GM18951 (cell line): ENCODE measurements around the gene CDC16.

Source experiments
- POLR2A ChIP-seq: IDR thresholded peaks from 4 replicates; pipeline ENCODE4 v1.6.1; 2011; ENCODE audit warnings: mild to moderate bottlenecking; ENCODE audit not compliant: insufficient read length, insufficient read depth; ENCODE audit errors: extremely low read depth
- in situ Hi-C: fragments of 300-500 bp; cut with MboI; formaldehyde crosslinking; loops from one replicate; pipeline ENCODE4 v1.12.0; 2022; ENCODE audit warnings: low sequenced_read_pairs, mixed read lengths, inconsistent platforms; ENCODE audit not compliant: unreplicated experiment

Gene CDC16

DNA sequence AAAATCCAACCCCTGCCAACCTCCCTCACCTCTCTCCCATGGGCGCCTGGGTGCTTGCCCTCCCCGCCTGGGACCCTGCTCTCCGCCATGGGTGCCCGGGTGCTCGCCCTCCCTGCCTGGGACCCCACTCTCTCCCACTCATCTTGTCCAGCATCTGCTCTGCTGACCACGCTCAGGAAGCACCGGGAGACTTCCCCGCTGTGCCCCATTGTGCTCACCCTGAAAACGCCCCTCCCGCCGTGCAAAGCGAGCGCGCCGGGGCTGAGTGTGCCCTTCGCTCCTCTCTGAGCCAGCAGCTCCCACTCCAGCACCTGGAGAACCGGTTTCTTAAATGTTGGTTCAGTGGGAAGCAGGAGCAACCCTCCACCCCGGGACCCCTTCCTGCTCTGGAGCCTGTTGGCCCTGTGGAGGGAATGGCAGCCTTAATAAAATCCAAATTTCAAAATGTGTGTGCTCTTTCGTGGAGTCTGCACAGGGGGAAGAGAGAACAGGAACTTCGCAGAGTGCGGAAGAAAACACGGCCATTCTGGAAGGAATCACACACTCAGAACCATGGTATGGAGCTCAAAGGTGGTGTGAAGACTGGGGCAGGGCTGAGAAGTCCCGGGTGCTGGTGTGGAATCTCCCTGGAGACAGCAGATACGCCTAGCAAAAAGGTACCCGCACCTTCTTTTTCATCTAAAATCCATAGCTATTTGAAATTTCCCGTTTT is 23.1 kb upstream of the CDC16 start:
- no peak for TF ChIP-seq POLR2A
- in situ Hi-C loops, result no loop called here

- no peak for TF ChIP-seq POLR2A
- in situ Hi-C loops, result no loop called here
Measured at GRCh38 chr13:114212158-114212495, 22.6 kb upstream of the CDC16 start.

GRCh38 chr13:114213980-114214379 is 20.7 kb upstream of the CDC16 start:
- in situ Hi-C loops, result no loop called here
- TF ChIP-seq POLR2A, result no peak

DNA sequence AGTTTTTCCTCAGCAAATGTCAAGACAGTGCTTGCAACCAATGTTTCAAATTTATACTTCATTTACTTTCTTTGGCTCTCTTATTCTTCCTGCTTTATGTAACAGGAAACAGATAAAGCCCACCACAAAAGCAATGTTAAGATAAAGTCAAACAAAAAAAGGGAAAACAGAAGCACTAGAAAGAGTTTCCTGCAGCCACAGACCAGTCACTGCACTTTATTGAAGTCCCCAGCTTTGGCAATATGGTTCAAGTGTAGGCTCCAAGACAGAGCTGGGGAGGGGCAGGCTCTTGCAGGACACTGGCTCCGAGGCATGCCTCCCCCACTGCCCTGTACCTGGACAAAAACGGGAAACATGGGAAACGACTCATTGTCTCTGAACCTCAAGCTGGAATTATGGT is 15.3 kb upstream of the CDC16 start:
- in situ Hi-C loops, result no loop called here

DNA sequence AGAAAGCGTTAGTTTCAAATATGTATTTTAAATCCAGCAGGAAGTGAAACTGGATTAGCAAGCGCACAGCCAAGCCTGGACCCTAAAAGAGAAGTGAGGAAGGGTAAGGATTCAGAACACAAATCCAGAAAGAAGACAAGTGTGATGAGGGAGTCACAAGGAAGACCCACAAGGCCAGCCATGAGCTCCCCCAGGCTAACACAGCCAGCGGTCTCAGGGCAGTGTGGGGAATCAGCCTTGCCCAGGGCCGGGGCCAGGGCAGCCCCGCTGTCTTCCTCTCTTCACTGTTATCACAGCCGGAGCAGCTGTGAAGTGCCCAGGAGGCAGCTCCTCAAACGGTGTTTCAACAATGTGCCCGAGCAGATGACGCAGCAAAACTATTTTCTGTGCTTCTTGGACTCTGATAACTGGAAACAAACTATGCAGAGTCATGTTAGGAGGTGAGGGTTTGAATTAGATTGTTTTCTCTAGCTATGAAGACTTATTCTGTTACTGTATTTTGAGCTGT is 12.2 kb upstream of the CDC16 start:
- TF ChIP-seq POLR2A, result no peak
- in situ Hi-C loops, result no loop called here

More for the DNA sequence above, 15.3 kb upstream of the CDC16 start:
- no peak for TF ChIP-seq POLR2A

DNA sequence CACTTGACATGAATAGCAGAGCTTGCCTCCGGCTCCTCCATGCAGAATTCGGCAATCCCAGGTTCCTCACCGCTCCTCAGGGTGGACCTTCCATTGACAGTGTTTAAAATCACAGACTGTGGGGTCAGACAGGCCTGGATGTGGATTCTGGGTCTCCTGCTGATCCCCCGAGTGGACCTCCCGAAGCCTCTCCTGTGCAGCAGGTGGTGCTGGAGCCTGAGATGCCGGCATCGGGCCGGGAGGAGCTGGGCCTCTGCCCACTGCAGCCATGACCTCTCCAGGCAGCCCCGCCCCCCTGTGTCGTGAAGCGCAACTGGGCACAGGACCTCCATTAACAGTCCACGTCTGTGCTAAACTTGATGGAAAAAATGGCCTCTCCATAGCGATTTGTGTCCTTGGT is 10.5 kb upstream of the CDC16 start:
- TF ChIP-seq POLR2A, result no peak
- in situ Hi-C loops, result no loop called here

- no peak for TF ChIP-seq POLR2A
- in situ Hi-C loops, result no loop called here
Measured at GRCh38 chr13:114225610-114226009, 9.1 kb upstream of the CDC16 start.

- in situ Hi-C loops, result no loop called here
- TF ChIP-seq POLR2A, result no peak
Measured at GRCh38 chr13:114226088-114226487, 8.6 kb upstream of the CDC16 start.

DNA sequence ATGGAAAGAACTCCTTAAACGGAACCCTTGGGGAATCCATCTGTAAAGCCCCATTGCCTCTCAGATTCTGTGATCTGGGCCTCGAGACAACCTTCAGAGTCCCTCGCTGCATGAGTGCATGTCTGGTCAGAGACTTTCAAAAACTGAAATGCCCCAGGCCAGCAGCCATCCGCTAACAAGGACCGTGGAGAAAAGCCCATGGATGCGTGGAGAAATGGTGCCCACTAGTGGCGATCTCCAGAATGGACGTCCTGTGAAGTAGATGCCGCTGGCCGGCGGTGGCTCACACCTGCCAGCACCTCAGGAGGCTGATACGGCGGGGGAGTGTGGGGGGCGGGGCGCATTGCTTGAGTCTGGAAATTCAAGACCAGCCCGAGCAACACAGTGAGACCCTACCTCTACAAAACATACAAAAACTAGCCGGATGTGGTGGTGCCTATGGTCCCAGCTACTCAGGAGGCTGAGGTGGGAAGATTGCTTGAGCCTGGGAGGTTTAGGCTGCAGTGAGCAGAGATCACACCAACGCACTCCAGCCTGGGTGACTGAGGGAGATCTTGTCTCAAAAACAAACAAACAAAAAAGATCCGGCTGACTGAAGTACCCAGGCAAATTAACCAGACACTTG is 7.9 kb upstream of the CDC16 start:
- TF ChIP-seq POLR2A, result no peak
- in situ Hi-C loops, result no loop called here

- in situ Hi-C loops, result no loop called here
- no peak for TF ChIP-seq POLR2A
Measured at GRCh38 chr13:114227528-114227927, 7.2 kb upstream of the CDC16 start.

DNA sequence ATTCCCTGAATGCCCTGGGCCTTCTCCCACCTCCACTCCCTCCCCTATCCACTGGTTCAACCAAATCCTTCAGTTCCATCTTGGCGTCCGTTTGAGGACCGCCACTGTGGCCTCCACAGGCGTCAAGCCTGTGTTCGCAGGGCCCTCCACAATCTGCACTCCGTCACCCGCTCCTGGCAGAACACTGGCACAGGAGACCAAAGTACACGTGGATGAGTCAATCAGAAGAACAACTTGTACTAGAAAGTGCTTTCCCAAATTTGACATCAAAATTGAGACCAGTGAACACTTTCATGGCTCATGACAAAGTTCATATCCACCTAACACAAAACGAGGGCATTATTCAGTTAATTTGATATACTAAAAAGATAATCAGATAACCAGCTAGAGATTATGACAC is 6.5 kb upstream of the CDC16 start:
- TF ChIP-seq POLR2A, result no peak
- in situ Hi-C loops, result no loop called here

- TF ChIP-seq POLR2A, result no peak
- in situ Hi-C loops, result no loop called here
Measured at GRCh38 chr13:114229506-114229905, 5.2 kb upstream of the CDC16 start.

- in situ Hi-C loops, result no loop called here
Measured at GRCh38 chr13:114230117-114230516, 4.6 kb upstream of the CDC16 start.

GRCh38 chr13:114230575-114230974 is 4.1 kb upstream of the CDC16 start:
- TF ChIP-seq POLR2A, result no peak
- in situ Hi-C loops, result no loop called here

More at GRCh38 chr13:114230117-114230516, 4.6 kb upstream of the CDC16 start:
- no peak for TF ChIP-seq POLR2A
